GM12878 (cell line): ENCODE measurements around the gene RGS6. TPM values are rescaled to one million over a fixed set of nuclear protein-coding genes. Genes with fewer than 3 reads are reported as not detected.

Experiments used
- ATAC-seq: fragments of 200-7000 bp; cut with Tn5 transposase; 3 replicates; pipeline ENCODE4 v1.9.1; 2020; ENCODE audit warnings: mild to moderate bottlenecking, moderate library complexity
- BruUV-seq: library from RNA; stranded (reverse); fragments of 400-500 nt; replicated peaks from 2 replicates; lab custom pipeline; 2021; lab: Mats Ljungman, UMichigan
- CTCF ChIA-PET: fragments of 300-600 bp; sonication (Branson Sonifier 250); formaldehyde crosslinking; extraction: SDS; loops from one replicate; lab custom pipeline; 2021; ENCODE audit warnings: inconsistent platforms; lab: Yijun Ruan, JAX
- POLR2A ChIA-PET: fragments of 350-600 bp; formaldehyde crosslinking; extraction: SDS; loops from one replicate; lab custom pipeline; 2021; ENCODE audit warnings: inconsistent platforms; lab: Charles Lee
- RAD21 ChIA-PET: fragments of 300-600 bp; sonication (Branson Sonifier 250); formaldehyde crosslinking; loops from one replicate; lab custom pipeline; 2023; ENCODE audit warnings: antibody characterized with exemption; ENCODE audit not compliant: unreplicated experiment; lab: Charles Lee
- SMC1A ChIA-PET: fragments of 300-600 bp; sonication (Branson Sonifier 250); formaldehyde crosslinking; loops from one replicate; lab custom pipeline; 2023; ENCODE audit not compliant: unreplicated experiment, uncharacterized antibody; lab: Charles Lee
- DNase-seq: peaks from one replicate; pipeline ENCODE4 v3.0.0-alpha.2; 2011; ENCODE audit warnings: low read depth, low spot score
- FAIRE-seq: peaks from 3 replicates; lab custom pipeline; 2011; peaks lifted over from hg19 to GRCh38; lab: Jason Lieb, UNC
- H2AFZ ChIP-seq: 2 replicates; pipeline ENCODE4 v1.6.0; 2011; ENCODE audit warnings: low read depth, low read length, control low read depth; ENCODE audit not compliant: control insufficient read depth
- H3K27ac ChIP-seq: 2 replicates; pipeline ENCODE4 v1.5.1; 2011; ENCODE audit warnings: control low read depth; ENCODE audit not compliant: control insufficient read depth, insufficient read depth
- H3K27me3 ChIP-seq, 2 experiments: replicated peaks in 1 of 2; 2 replicates each; pipeline versions ENCODE4 v1.6.0 to v1.6.1; 2011; ENCODE audit warnings: low read length in 1 of 2; ENCODE audit not compliant: control insufficient read depth in 2 of 2, insufficient read depth in 2 of 2
- H3K36me3 ChIP-seq, 2 experiments: 2 replicates each; pipeline ENCODE4 v1.5.1; 2011; ENCODE audit warnings: low read length in 1 of 2; ENCODE audit not compliant: control insufficient read depth in 2 of 2, insufficient read depth in 2 of 2
- H3K4me1 ChIP-seq: 2 replicates; pipeline ENCODE4 v1.6.1; 2011; ENCODE audit warnings: mild to moderate bottlenecking, low read length, moderate library complexity, mixed read lengths; ENCODE audit not compliant: control insufficient read depth, insufficient read depth
- H3K4me2 ChIP-seq: 2 replicates; pipeline ENCODE4 v1.6.0; 2011; ENCODE audit warnings: control low read depth; ENCODE audit not compliant: control insufficient read depth, insufficient read depth
- H3K4me3 ChIP-seq: fragments of 200-600 bp; sonication (generic); 2 replicates; pipeline ENCODE4 v1.5.1; 2016
- H3K79me2 ChIP-seq: 2 replicates; pipeline ENCODE4 v1.6.0; 2011; ENCODE audit warnings: low read length; ENCODE audit not compliant: control insufficient read depth, insufficient read depth
- H3K9ac ChIP-seq: 2 replicates; pipeline ENCODE4 v1.8.0; 2011; ENCODE audit warnings: low read length, control low read depth, mixed read lengths; ENCODE audit not compliant: control insufficient read depth, insufficient read depth
- H3K9me3 ChIP-seq: replicated peaks from 3 replicates; pipeline ENCODE4 v1.5.1; 2011; ENCODE audit warnings: mild to moderate bottlenecking, low read length; ENCODE audit not compliant: control insufficient read depth, insufficient read depth
- H4K20me1 ChIP-seq: 2 replicates; pipeline ENCODE4 v1.6.0; 2011; ENCODE audit not compliant: control insufficient read depth, insufficient read depth
- IKZF2 ChIP-seq, 2 experiments: fragments of 450-650 bp; IDR thresholded peaks; 2 replicates each; pipeline ENCODE4 v1.6.1; 2017; ENCODE audit warnings: mild to moderate bottlenecking in 2 of 2, moderate library complexity in 2 of 2
- KDM1A ChIP-seq: fragments of 200-600 bp; sonication (generic); IDR thresholded peaks from 2 replicates; pipeline ENCODE4 v1.6.1; 2016; ENCODE audit warnings: borderline replicate concordance
- POLR2A ChIP-seq: IDR thresholded peaks from 2 replicates; pipeline ENCODE4 v1.6.1; 2011; ENCODE audit warnings: low read depth, mild to moderate bottlenecking, low read length
- POU2F2 ChIP-seq: IDR thresholded peaks from 3 replicates; pipeline ENCODE4 v1.6.1; 2011; ENCODE audit warnings: low read depth, mild to moderate bottlenecking, low read length, borderline replicate concordance
- TARDBP ChIP-seq: IDR thresholded peaks from 2 replicates; pipeline ENCODE4 v1.6.1; 2016; ENCODE audit warnings: borderline replicate concordance
- TCF7 ChIP-seq: IDR thresholded peaks from 2 replicates; pipeline ENCODE4 v1.6.1; 2014; ENCODE audit warnings: antibody characterized with exemption, borderline replicate concordance
- ZBED1 ChIP-seq: IDR thresholded peaks from 2 replicates; pipeline ENCODE4 v1.6.1; 2016; ENCODE audit warnings: borderline replicate concordance
- WGBS: methylation state at CpG from one replicate; pipeline ENCODE4 v1.1.6; 2016; ENCODE audit warnings: low lambda C conversion rate; ENCODE audit not compliant: insufficient replicate concordance, insufficient coverage; ENCODE audit errors: missing lambda C conversion rate; 5-methylcytosine and 5-hydroxymethylcytosine counted together
- in situ Hi-C: fragments of 300-500 bp; cut with MboI; formaldehyde crosslinking; loops from 9 replicates; pipeline ENCODE4 v1.14.3; 2018; ENCODE audit warnings: mixed read lengths
- intact Hi-C: fragments of 100-400 bp; cut with micrococcal nuclease; formaldehyde crosslinking; loops from one replicate; pipeline ENCODE4 v1.14.2; 2022; ENCODE audit not compliant: unreplicated experiment
- polyA plus RNA-seq, 11 experiments: library from polyadenylated mRNA; depleted of rRNA in 4 of 11; unstranded in 6 of 11; stranded (reverse) in 5 of 11; fragments of >200 nt; fragmentation: Nextera tagmentation in 4 of 11; fragmentation: Illumina TruSeq in 1 of 11; extraction: Ambion mirVana in 4 of 11; extraction: Trizol in 1 of 11; gene quantifications; 1 replicate in 1 of 11; 2 replicates in 10 of 11; pipeline versions ENCODE4 v1.2.1 to v1.2.3, GENCODE V29; 2011 to 2016; ENCODE audit warnings: inconsistent platforms in 2 of 11, missing spikeins in 2 of 11, low read depth in 1 of 11
- total RNA-seq, 4 experiments: library from RNA; depleted of rRNA in 3 of 4; stranded (reverse); fragments of >200 nt in 3 of 4; fragmentation: Illumina TruSeq in 1 of 4; extraction: Trizol in 1 of 4; gene quantifications; 2 replicates each; pipeline versions ENCODE4 v1.2.1 to v1.2.3, GENCODE V29; 2013 to 2021

RGS6 gene
- total and polyA plus RNA-seq, 10 of the 15 experiments (the other 5 are each of a cell fraction or from before 2014, with no cell fraction given): 3.9 to 18.1 (median 12.4) TPM

DNA sequence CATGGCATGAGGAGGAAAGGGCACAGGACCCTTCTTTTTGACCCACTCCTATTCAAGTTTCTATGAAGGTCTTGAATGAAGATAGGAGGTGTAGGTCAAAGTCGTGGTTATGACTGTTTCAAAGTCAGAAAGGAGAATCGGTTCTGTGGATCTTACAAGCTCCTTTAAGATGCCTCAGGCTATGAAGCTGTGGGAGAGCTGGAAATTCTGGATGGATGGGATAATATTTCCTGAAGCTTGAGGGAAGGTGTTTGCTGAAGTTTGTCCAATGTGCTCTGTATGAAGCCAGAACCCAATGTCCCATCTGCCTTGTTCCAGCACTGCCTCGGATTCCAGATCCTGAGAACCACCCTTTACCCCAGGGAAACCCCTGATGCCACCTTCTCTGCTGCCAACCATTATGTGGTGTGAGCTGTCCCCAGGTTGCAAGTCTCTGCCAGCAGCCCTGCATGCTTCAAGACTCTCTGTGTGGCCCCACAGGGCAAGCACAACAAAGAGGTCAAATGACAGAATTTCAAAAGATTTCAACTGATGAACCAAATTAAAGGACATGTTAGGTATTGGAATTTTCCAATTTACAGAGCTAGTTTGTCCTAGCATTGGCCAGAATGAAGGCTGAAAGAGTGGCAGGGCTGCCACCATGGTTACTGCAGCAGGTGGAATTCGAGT is 472.0 kb downstream of the RGS6 start:
- intact Hi-C loops: no loop called here
- no peak overlapping the region for H3K4me3 ChIP-seq
- RAD21 ChIA-PET: interaction anchor here (0.9 kb wide), 1 partner anchor 13 kb away, joined by 3 read pairs; no protein-coding TSS in a partner anchor
- H3K4me1 ChIP-seq: no peaks in the 10 kb centered on the region
- H3K9me3 ChIP-seq: peaks cover 2% of the 10 kb centered on the region; the same call in 2 of the 3 replicates
- ATAC-seq: no peak
- DNase-seq: no peak
- in situ Hi-C loops: no loop called here
- H3K27ac ChIP-seq: no peak overlapping the region
- BruUV-seq: no TSS peak
- no peak overlapping the region for H2AFZ ChIP-seq
- WGBS: 4% methylated on average over 4 of the region's 4 CpGs
- no peak overlapping the region for H3K9ac ChIP-seq
- no peaks in the 10 kb centered on the region for H3K79me2 ChIP-seq
- CTCF ChIA-PET: interaction anchor here (0.6 kb wide), 1 partner anchor 879 kb away, joined by 3 read pairs; no protein-coding TSS in a partner anchor
- no peaks in the 10 kb centered on the region for H3K36me3 ChIP-seq
- no peak overlapping the region for H3K4me2 ChIP-seq
- no peaks in the 10 kb centered on the region for H3K27me3 ChIP-seq
- no peak for TF ChIP-seq ZBED1
- TF ChIP-seq POLR2A: no peak
- TF ChIP-seq POU2F2: no peak
- H4K20me1 ChIP-seq: no peaks in the 10 kb centered on the region
- no peak for FAIRE-seq
- SMC1A ChIA-PET: interaction anchor here (0.6 to 1.6 kb wide), 3 partner anchors 13 to 115 kb away, joined by 3 to 4 read pairs (median 4); no protein-coding TSS in a partner anchor
- POLR2A ChIA-PET: no interaction called here

DNA sequence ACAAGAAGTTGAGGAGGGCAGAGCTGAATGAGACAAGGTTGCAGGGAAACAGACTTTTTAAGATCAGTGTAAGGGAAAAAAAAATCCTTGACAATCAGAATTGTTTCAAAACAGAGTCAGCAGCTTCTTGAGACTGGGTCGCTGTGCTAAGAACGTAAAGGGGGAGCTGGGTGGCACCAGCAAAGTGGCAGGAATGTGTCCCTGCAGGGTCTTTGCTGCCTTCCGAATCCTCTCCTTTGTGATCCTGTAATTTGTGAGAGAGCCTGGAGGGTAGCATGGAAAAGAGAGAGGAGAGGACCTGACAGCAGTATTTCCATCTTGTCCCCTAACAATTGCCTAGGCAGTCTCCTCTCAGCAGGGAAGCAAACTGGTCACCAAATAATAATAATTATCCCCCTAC is 472.8 kb downstream of the RGS6 start:
- FAIRE-seq: no peak
- TF ChIP-seq TARDBP (no peak), IKZF2 (IDR thresholded peaks at IDR 0.05) (no peak), KDM1A (no peak), TCF7 (no peak)
- ChIA-PET CTCF (interaction anchor here (0.8 kb wide), 1 partner anchor 69 kb away, joined by 4 read pairs; no protein-coding TSS in a partner anchor), RAD21 (interaction anchor here (0.9 kb wide), 1 partner anchor 13 kb away, joined by 3 read pairs; no protein-coding TSS in a partner anchor), SMC1A (interaction anchor here (0.7 to 1.6 kb wide), 2 partner anchors 87 to 606 kb away, joined by 4 read pairs; no protein-coding TSS in a partner anchor), POLR2A (no interaction called here)
- Histone ChIP-seq H3K9ac (no peak overlapping the region), H3K4me2 (no peak overlapping the region), H3K36me3 (no peaks in the 10 kb centered on the region), H4K20me1 (no peaks in the 10 kb centered on the region), H3K27me3 (no peaks in the 10 kb centered on the region), H3K4me3 (no peak overlapping the region), H3K79me2 (no peaks in the 10 kb centered on the region), H3K27ac (no peak overlapping the region), H2AFZ (no peak overlapping the region), H3K9me3 (peaks cover 2% of the 10 kb centered on the region; the same call in 2 of the 3 replicates), H3K4me1 (no peaks in the 10 kb centered on the region)
- no peak for DNase-seq
- in situ Hi-C loops (no loop called here), intact Hi-C loops (no loop called here)
- WGBS: 13% methylated on average over 3 of the region's 3 CpGs
- no TSS peak for BruUV-seq
- no peak for ATAC-seq
